ENCODE results near the gene LRP2.
"Not testable (repeated sequence)": the region's sequence is repeated elsewhere in the genome, so short reads cannot be mapped to it uniquely, and the experiment has no call there.

The LRP2 gene

DNA sequence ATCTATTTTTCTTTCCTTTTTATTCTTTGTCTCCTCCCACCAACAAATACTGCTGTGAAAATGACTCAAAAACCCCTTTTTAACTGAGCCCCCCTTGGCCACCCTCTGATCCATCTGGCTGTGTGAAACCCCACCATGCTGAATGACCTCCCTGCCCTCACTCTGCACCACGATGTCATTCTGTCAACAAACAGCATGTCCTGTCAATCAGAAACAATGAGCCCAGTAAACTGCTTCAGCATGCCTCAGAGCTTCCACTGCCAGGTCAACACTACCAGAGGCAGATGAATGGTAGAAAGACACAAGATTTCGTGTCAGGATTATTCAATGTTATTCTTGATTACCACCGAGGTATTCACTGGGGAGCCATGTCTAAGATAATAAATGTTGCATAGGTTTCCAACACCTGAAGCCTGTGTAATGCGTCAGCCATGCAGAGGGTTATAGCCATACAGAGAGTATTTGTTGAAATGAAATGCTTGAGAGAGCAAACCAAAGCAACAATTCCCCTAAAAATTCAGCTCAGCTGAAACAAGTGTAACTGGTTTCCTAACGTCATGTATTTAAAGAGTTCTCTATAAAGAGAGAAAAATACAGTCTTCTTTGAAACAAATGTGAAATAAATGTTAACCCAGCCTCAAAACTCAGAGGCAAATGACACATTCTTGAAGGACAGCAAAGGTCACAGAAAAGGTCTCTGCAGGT, 76.7 kb downstream of the LRP2 start:
- Histone ChIP-seq H3K4me3 (ENCODE audit: insufficient read length, low read depth) (no peak overlapping the region), H3K9me3 (ENCODE audit: insufficient read depth, low read length) (no peaks in the 10 kb centered on the region), H3K4me1 (ENCODE audit: insufficient read depth, insufficient read length) (no peaks in the 10 kb centered on the region), H3K27me3 (ENCODE audit: insufficient read depth, insufficient read length) (no peaks in the 10 kb centered on the region), H3K9ac (ENCODE audit: insufficient read length, low read depth) (no peak overlapping the region), H3K36me3 (ENCODE audit: insufficient read depth, insufficient read length, low read length) (no peaks in the 10 kb centered on the region)
- no peak for TF ChIP-seq ZNF274 (IDR thresholded peaks at IDR 0.05; ENCODE audit: low read depth, low read length)
- no peak for TF ChIP-seq SUZ12 (IDR thresholded peaks at IDR 0.05; ENCODE audit: extremely low read depth, insufficient read depth, insufficient read length)
- no peak for TF ChIP-seq YY1 (IDR thresholded peaks at IDR 0.05; ENCODE audit: insufficient read depth, insufficient read length)
- no peak for DNase-seq (ENCODE audit: low read depth, low spot score)

- no peaks in the 10 kb centered on the region for H3K36me3 ChIP-seq (ENCODE audit: insufficient read depth, insufficient read length, low read length)
- no peak for DNase-seq (ENCODE audit: low read depth, low spot score)
- no peaks in the 10 kb centered on the region for H3K9me3 ChIP-seq (ENCODE audit: insufficient read depth, low read length)
- no peaks in the 10 kb centered on the region for H3K27me3 ChIP-seq (ENCODE audit: insufficient read depth, insufficient read length)
- TF ChIP-seq SUZ12 (IDR thresholded peaks at IDR 0.05; ENCODE audit: extremely low read depth, insufficient read depth, insufficient read length) (no peak), YY1 (IDR thresholded peaks at IDR 0.05; ENCODE audit: insufficient read depth, insufficient read length) (no peak), ZNF274 (IDR thresholded peaks at IDR 0.05; ENCODE audit: low read depth, low read length) (no peak)
- H3K4me1 ChIP-seq (ENCODE audit: insufficient read depth, insufficient read length), result no peaks in the 10 kb centered on the region
- H3K9ac ChIP-seq (ENCODE audit: insufficient read length, low read depth), result no peak overlapping the region
- no peak overlapping the region for H3K4me3 ChIP-seq (ENCODE audit: insufficient read length, low read depth)
Observed at GRCh38 chr2:169280502-169280901, 81.8 kb downstream of the LRP2 start.

DNA sequence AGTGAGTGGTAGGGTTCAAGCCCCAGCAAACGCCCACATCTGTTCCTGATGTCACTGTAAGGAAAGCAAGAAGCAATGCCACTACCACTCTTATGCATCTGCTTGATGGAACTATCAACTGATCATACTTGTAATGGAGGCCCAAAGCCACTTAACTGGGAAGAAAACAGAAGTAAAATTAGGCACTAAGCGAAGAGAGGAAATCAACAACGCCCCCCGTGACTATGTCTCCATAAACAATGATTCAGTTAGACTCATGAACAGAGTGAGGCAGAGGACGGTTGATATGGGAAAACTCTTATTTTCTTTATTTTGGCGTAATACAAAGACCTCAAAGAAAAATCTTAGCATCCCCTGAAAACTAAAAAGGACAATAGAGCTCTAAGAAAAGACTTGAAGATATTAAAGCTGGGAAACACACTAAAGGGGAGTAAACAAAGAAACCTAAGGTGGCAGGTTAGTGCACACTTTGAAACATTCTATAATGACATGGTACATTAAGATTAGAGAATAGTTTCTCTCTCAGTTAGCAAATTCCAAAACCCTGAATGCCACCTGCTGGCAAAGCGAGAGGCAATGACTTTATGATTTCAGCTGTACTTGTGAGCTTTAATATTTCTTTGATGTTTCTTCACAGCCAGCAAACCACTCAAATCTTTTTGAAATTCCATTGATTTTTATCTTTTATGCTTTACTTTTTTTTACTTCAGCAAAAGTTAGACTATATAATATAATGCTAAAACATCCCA, 86.5 kb downstream of the LRP2 start:
- no peaks in the 10 kb centered on the region for H3K4me1 ChIP-seq (ENCODE audit: insufficient read depth, insufficient read length)
- H3K4me3 ChIP-seq (ENCODE audit: insufficient read length, low read depth), result no peak overlapping the region
- no peaks in the 10 kb centered on the region for H3K9me3 ChIP-seq (ENCODE audit: insufficient read depth, low read length)
- no peaks in the 10 kb centered on the region for H3K36me3 ChIP-seq (ENCODE audit: insufficient read depth, insufficient read length, low read length)
- no peaks in the 10 kb centered on the region for H3K27me3 ChIP-seq (ENCODE audit: insufficient read depth, insufficient read length)
- no peak for TF ChIP-seq ZNF274 (IDR thresholded peaks at IDR 0.05; ENCODE audit: low read depth, low read length)
- no peak for TF ChIP-seq SUZ12 (IDR thresholded peaks at IDR 0.05; ENCODE audit: extremely low read depth, insufficient read depth, insufficient read length)
- no peak for TF ChIP-seq YY1 (IDR thresholded peaks at IDR 0.05; ENCODE audit: insufficient read depth, insufficient read length)
- DNase-seq (ENCODE audit: low read depth, low spot score), result no peak
- no peak overlapping the region for H3K9ac ChIP-seq (ENCODE audit: insufficient read length, low read depth)

GRCh38 chr2:169272010-169272409, 90.3 kb downstream of the LRP2 start:
- no peak for TF ChIP-seq SUZ12 (IDR thresholded peaks at IDR 0.05; ENCODE audit: extremely low read depth, insufficient read depth, insufficient read length)
- TF ChIP-seq ZNF274 (IDR thresholded peaks at IDR 0.05; ENCODE audit: low read depth, low read length), result no peak
- TF ChIP-seq YY1 (IDR thresholded peaks at IDR 0.05; ENCODE audit: insufficient read depth, insufficient read length), result no peak
- Histone ChIP-seq H3K4me1 (ENCODE audit: insufficient read depth, insufficient read length) (no peaks in the 10 kb centered on the region), H3K9ac (ENCODE audit: insufficient read length, low read depth) (no peak overlapping the region), H3K9me3 (ENCODE audit: insufficient read depth, low read length) (no peaks in the 10 kb centered on the region), H3K4me3 (ENCODE audit: insufficient read length, low read depth) (no peak overlapping the region), H3K36me3 (ENCODE audit: insufficient read depth, insufficient read length, low read length) (no peaks in the 10 kb centered on the region), H3K27me3 (ENCODE audit: insufficient read depth, insufficient read length) (no peaks in the 10 kb centered on the region)
- DNase-seq (ENCODE audit: low read depth, low spot score), result no peak

- H3K4me1 ChIP-seq (ENCODE audit: insufficient read depth, insufficient read length); H3K9me3 ChIP-seq (ENCODE audit: insufficient read depth, low read length); H3K9ac ChIP-seq (ENCODE audit: insufficient read length, low read depth); H3K4me3 ChIP-seq (ENCODE audit: insufficient read length, low read depth); DNase-seq (ENCODE audit: low read depth, low spot score); H3K27me3 ChIP-seq (ENCODE audit: insufficient read depth, insufficient read length); H3K36me3 ChIP-seq (ENCODE audit: insufficient read depth, insufficient read length, low read length): not testable (repeated sequence)
Observed at GRCh38 chr2:169270574-169270973, 91.8 kb downstream of the LRP2 start.

- H3K9ac ChIP-seq (ENCODE audit: insufficient read length, low read depth), result no peak overlapping the region
- H3K4me3 ChIP-seq (ENCODE audit: insufficient read length, low read depth), result no peak overlapping the region
- peaks cover 2% of the 10 kb centered on the region for H3K4me1 ChIP-seq (ENCODE audit: insufficient read depth, insufficient read length)
- H3K36me3 ChIP-seq (ENCODE audit: insufficient read depth, insufficient read length, low read length), result no peaks in the 10 kb centered on the region
- TF ChIP-seq ZNF274 (IDR thresholded peaks at IDR 0.05; ENCODE audit: low read depth, low read length), result no peak
- TF ChIP-seq YY1 (IDR thresholded peaks at IDR 0.05; ENCODE audit: insufficient read depth, insufficient read length), result no peak
- TF ChIP-seq SUZ12 (IDR thresholded peaks at IDR 0.05; ENCODE audit: extremely low read depth, insufficient read depth, insufficient read length), result no peak
- no peaks in the 10 kb centered on the region for H3K9me3 ChIP-seq (ENCODE audit: insufficient read depth, low read length)
- DNase-seq (ENCODE audit: low read depth, low spot score), result no peak
- no peaks in the 10 kb centered on the region for H3K27me3 ChIP-seq (ENCODE audit: insufficient read depth, insufficient read length)
Observed at GRCh38 chr2:169265591-169265990, 96.7 kb downstream of the LRP2 start.

GRCh38 chr2:169260846-169261642, 101.3 kb downstream of the LRP2 start:
- H3K9me3 ChIP-seq (ENCODE audit: insufficient read depth, low read length), result no peaks in the 10 kb centered on the region
- H3K4me1 ChIP-seq (ENCODE audit: insufficient read depth, insufficient read length), result peaks cover 2% of the 10 kb centered on the region
- TF ChIP-seq ZNF274 (IDR thresholded peaks at IDR 0.05; ENCODE audit: low read depth, low read length) (no peak), SUZ12 (IDR thresholded peaks at IDR 0.05; ENCODE audit: extremely low read depth, insufficient read depth, insufficient read length) (no peak), YY1 (IDR thresholded peaks at IDR 0.05; ENCODE audit: insufficient read depth, insufficient read length) (no peak)
- no peak overlapping the region for H3K9ac ChIP-seq (ENCODE audit: insufficient read length, low read depth)
- H3K27me3 ChIP-seq (ENCODE audit: insufficient read depth, insufficient read length), result no peaks in the 10 kb centered on the region
- no peaks in the 10 kb centered on the region for H3K36me3 ChIP-seq (ENCODE audit: insufficient read depth, insufficient read length, low read length)
- no peak for DNase-seq (ENCODE audit: low read depth, low spot score)
- no peak overlapping the region for H3K4me3 ChIP-seq (ENCODE audit: insufficient read length, low read depth)
